ENCODE results near the gene TOR4A.

TOR4A gene

DNA sequence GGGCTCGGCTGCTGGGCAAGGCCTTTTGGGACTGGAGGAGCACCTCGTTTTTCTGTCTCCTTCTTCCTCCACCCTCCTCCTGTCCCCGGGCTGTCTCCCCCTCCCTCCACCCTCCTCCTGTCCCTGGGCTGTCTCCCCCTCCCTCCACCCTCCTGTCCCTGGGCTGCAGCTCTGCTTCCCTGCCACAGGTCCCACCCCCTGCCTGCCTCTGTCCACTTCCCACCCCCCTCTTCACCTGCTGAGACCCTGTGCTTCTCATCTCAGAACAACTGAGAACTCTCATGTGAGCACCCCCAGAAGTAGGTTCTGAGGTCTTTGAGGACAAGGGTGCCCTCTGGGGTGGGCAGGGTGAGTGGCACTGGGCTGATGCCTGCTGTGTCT, 5.8 kb upstream of the TOR4A start:
- no peak for DNase-seq (ENCODE audit: low read depth)

DNA sequence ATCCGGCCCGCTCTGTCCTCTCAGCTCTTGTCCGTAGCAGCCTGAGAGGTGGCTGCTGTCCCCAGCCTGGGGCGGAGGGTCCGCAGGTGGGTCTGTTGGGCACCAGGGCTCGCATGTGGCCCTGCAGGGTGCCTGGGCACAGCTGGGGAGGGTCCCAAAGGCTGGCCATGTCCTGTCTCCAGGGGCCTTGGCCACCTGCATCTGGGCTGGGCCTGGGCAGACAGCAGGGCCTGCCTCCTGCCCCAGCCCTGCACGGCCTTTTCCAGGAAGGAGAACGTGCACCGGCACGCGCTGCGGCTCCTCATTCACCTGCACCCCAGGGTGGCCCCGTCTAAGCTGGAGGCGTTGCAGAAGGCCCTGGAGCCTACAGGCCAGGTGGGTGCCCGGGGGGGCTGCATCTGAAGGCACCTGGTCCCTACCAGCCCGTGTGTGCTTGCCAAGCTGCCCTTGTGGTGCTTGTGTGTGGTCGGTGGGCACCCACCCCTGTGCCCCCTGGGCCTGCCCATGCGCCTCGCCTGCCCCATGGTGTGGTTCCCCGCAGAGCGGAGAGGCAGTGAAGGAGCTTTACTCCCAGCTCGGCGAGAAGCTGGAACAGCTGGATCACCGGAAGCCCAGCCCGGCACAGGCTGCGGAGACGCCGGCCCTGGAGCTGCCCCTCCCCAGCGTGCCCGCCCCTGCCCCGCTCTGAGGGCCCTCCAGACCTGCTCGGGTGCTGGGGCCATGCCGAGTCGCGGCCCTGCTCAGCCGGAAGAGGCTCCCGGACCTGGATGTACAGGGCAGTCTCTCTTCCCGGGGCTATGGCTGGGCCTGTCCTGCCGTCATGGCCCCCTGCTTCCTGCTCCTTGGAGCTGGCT, 5.1 kb upstream of the TOR4A start:
- no peak for DNase-seq (ENCODE audit: low read depth)

DNA sequence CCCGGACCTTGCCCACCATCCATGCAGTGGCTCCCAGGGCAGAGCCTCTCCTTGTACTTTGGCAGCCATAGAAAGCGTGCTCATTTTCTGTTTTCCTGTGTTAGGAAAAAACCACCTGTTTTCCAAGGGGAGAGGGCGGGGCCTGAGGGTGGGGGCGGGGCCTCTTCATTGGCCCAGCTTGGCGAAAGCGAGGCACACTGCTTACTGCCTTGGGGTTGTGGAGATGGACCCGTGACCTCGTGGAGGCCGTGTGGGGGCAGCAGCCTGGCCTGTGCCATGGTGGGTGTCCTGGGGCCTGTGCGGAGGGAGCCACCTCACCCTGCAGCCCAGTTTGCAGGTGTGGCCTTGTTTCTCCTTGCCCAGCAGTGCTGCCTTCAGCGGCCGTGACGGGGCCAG, 4.4 kb upstream of the TOR4A start:
- DNase-seq (ENCODE audit: low read depth): no peak

DNA sequence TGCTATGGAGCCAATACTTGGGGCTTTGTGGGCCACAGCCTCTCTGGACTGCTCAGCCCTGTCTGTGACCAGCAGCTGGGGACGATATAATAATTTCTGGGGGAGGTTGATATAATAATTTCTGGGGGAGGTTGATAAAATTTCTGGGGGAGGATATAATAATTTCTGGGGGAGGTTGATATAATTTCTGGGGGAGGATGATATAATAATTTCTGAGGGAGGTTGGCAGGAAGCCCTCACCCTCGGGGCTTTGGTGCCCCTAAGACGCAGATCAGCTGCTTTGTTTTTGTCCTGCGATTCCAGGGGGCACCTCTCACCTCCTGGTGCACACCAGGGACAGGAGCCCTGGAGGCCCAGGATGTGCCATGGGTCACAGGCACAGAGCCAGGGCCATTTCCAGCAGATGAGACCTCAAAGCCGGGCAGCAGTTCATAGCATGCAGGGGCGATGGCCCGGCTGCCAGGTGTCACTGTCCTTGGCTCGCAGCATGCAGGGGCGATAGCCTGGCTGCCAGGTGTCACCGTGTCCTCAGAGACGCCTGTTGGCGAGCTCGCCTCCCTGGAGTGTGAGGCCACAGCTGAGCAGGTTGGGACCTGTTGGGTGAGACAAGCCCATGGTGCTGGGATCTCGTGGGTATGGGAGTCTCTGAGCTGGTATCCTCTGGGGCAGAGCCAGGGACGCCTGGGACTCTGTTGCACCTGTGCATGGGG, 3.8 kb upstream of the TOR4A start:
- no peak for DNase-seq (ENCODE audit: low read depth)

DNA sequence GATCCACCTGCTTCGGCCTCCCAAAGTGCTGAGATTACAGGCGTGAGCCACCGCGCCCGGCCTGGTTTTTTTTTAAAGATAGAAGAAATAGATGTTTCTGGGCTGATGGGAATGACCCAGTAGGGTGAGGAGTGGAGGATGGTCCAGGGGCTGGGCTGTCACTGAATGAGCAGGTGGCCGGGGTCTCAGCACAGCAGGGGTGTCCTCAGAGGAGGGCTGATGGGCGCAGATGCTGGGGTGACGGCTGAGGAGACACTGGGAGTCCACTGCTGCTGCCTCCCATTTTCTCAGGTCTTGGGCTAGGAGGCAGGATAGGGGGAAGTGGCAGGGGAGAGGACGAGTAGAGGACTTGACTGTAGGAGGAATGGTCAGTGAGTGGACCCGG, 2.3 kb upstream of the TOR4A start:
- no peak for DNase-seq (ENCODE audit: low read depth)

DNA sequence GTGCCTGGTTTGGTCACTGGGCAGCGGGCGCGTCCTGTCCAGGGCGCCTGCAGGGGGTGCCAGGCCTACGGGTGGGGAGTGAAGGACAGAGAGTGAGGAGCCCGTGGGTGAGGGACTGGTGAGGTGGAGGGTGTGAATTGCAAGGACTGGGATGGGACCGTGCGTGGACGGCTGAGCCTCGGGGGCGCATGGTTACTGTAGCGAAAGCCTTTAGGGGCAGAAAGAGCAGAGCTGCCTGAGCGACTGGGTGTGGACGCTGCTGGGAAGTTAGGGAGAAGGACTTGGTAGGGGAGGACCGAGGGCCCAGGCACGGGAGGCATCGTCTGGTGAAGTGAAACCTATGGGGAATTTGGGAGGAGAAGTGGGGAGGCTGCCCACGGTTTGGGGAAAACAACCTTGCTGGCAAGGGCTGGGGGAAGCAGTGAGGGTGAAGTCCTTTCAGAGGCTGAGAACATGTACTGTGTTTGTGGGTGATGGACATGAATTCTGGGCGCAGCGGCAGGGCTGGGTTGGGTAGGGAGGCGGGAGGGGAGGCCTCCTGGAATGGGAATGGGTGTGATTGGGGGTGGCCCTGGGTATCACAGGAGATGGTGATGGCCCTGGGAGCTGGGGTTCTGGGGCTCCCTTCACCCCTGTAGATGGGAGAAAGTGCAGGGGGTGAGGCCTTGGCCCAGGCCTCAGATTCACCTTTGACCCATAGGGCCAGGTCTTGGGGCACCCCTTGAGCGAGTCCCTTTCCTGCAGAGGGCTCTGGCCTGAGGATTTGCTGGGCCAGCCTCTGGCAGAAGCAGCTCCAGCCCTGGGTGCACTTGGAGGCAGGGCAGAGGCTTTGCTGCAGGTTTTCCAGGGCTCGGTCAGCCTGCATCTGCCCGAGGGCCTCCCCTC, 1.7 kb upstream of the TOR4A start:
- no peak for DNase-seq (ENCODE audit: low read depth)

DNA sequence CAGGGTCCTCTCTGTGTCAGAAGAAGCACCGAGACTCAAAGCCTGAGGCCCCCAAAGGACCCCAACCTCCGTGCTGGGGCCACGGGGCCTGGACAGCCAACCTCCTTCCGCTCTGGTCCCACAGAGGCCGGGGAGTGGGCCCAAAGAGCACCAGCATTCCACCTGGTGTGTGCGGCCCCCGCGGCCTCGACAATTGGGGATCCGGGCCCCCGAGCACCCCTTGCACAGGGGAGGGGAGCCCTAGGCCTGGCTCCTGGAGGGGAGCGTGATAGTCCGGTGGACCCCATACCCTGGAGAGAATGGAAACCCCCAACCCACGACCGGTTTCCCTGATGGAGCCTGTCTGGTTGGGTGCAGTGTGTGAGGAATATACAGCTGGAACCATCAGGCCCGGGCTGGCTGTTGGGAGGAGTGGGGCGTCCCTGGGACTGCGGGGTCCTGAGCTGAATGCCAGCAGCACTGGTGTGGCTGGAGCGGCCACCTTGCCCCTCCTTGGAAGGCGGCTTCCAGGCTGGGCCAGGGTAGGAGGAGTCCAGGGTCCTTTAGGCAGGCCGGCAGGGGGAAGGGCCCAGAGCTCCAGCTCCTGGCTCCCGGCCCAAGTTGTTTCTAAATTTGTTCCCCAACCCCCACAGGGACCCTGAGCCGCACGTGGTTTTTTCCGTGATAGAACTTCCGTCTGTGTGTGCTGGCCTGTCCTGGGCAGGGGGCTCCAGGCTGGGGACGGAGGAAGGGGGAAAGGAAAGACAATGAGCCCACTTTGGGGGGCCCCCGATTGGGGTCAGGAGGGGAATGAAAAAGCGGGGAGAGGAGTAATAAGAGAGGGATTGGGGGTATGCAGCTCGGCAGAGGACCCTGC, 825 bp upstream of the TOR4A start:
- no peak for DNase-seq (ENCODE audit: low read depth)

DNA sequence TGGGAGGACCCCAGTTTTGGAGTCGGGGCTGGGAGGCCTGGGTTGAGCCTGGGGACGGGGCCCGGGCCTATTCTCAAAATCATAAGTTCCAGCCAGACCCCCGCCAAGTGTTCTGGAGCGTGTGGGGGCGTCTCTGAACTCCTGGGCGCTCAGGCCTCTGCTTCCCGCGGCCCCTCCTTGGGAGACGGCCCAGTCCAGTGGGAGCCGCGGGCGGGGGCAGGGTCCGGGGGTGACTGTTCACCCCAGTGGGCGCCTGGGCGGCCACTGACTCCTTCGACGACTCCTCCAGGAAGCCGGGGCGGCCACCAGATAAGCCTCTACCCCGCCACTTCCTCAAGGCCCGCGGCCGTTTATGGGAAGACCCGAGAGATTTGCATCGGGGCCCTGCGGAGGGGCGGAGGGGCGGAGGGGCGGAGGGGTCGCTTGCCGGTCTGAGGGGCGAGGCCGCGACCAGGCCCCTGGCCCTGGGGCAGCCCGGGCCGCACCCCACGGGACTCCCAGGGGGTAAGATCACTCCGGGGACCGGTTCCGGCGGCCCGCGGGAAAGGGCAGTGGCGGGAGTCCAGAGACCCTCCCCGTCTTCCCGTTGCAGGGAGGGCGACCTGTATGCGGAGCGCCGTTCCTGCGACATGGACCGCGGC, 655 bp downstream of the TOR4A start:
- DNase-seq (ENCODE audit: low read depth): no peak

DNA sequence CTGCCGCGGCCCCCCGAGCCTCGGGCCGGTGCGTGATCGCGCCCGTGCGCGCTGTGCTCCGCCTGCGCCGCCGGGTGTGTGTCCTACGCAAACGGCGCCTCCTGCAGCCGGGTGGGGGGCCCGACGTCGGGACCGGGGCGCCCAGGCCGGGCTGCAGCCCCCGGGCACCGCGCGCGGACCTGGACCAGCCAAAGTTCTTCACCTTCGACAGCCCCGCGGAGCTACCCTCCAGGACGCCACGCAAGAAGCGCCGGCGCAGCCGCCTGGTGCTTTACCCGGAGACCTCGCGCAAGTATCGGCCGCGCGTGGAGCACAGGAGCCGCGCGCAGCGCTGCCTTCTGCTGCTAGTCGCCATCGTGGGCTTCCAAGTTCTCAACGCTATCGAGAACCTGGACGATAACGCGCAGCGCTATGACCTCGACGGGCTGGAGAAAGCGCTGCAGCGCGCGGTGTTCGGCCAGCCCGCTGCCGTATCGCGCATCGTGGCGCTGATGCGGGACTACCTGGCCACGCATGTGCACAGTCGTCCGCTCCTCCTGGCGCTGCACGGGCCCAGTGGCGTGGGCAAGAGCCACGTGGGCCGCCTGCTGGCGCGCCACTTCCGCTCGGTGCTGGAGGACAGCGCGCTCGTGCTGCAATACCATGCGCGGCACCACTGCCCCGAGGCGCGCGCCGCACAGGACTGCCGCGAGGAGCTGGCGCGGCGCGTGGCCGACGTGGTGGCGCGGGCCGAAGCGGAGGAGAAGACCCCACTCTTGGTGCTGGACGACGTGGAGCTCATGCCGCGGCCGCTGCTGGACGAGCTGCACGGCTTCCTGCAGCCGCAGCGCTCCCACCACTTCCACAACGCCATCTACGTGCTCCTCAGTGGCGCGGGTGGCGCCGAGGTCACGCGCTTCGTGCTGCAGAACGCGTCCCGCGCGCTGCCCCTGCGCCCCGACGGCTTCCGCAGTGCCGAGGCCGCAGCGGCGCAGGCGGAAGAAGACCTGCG, 1.5 kb downstream of the TOR4A start:
- DNase-seq (ENCODE audit: low read depth): no peak

DNA sequence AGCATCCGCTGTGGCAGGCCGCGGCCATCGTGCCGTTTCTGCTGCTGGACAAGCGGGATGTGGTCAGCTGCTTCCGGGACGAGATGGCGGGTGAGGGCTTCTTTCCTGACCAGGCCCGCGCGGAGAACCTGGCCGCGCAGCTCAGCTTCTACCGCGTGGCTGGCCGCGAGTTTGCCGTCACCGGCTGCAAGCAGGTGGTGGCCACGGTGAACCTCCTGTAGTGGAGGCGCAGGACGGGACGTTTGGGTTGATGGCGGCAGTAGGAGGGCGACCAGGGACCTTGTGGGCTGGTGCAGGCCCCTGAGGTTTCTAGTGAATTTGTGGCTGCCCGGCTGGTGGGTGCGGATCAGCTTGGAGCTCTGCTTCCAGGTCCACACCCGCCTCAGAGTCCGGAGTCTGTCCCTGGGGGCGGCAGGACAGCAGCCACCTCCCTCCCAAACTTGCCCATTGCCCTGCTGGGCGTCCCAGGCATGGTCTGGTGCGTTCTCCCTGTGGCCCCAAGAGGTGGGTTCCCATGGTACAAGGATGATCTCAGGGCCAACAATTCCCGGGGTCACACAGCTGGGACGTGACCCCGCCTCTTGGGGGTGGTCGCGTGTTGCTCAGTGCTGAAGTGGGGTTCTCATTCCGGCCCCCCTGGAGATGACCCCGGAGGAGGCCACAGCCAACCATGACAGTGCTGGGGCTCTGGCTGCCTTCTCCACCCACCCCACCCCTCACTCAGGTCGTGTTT, 2.4 kb downstream of the TOR4A start:
- no peak for DNase-seq (ENCODE audit: low read depth)

DNA sequence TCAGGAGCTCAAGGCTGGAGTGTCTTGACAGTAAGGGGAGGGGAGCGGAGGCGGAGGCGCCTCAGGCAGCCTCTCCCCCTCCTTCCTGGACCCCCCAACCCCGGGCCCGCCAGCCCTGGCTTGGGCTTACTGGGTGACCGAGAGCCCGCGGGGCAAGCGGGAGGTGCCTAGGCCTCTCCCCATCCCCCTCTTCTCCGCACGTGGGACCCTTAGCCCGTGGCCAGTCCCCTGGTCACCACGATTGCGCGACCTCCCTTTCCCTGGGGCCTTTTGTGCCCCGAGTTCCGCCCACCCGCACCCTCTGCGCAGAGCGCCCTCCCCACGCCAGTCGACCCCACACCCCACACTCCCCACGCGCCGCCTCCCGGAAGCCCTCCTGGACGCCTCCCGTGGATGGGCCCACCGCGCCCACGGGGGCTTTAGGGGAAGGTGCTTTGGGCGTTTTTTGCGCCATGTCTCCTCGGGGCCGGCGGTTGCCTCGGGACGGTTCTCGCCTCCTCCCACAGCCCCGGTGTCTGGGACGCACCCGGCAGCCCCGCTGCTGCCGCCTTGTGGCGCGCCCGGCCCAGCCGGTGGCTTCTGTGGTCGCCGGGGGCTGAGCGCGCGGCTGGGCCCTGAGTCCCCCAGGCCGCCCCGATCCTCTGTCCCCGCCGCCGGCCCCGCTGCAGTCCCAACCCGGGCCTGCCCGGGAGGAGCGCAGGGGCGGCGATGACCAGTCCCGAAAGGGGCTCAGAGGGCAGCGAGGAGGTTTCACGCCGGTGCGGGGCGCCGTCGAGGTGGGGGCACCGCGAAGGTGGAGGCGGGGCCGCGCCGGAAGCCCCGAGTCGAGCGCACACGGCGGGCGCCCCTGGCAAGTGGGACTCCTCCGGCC, 3.2 kb downstream of the TOR4A start:
- no peak for DNase-seq (ENCODE audit: low read depth)

DNA sequence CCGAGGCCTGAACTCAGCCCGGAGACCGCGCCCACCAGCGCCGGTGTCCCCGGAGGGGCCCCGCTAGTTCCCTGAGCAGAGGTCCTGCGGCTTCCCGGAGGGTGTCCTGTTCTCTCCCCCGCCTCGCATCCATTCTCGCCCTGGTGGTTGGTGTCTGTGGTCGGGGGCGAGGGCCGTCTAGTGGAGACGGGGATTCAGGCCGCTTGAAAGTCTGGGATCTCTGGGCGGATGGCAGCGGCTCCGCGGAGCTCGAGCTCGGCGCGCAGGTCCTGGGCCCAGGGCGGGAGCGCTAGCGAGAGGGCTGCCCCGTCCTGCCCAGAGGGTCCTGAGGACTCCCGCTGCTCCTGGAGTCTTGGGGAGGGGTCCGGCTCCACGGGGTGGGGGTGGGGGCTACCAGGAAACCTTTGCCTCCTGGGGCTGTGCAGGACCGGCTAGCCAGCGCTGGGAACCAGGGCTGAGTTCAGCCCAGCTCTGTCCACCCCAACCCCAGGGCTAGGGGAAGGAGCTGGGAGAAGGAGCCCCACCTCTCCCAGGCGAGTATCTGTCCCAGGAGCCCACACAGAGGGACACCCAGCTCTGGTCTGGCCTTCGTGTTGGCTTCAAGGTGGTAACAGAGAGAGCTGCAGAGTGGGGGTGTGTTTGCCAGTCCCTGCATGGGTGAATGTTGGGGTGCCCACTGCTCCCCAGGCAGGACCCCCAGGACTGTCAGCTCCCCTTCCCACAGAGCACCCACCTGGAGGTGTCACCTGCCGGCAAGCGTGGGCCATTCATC, 4.0 kb downstream of the TOR4A start:
- DNase-seq (ENCODE audit: low read depth): no peak

DNA sequence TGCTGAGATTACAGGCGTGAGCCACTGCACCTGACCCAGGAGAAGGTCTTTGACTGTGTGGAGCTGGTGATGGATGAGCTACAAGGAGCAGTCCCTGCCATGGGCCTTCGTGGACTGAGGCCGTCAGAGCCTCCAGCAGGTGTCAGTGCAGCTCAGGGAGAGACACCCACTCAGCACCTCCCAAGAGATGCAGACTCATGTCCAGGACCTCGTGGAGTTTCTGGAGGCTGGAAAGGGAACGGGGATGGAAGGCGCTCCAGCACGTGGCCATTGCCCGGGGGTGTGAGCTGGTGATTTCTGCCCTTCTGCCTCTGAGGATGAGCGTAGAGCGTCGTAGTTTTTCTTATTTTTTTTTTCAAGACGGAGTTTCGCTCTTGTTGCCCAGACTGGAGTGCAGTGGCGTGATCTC, 9.5 kb downstream of the TOR4A start:
- DNase-seq (ENCODE audit: low read depth): no peak

DNA sequence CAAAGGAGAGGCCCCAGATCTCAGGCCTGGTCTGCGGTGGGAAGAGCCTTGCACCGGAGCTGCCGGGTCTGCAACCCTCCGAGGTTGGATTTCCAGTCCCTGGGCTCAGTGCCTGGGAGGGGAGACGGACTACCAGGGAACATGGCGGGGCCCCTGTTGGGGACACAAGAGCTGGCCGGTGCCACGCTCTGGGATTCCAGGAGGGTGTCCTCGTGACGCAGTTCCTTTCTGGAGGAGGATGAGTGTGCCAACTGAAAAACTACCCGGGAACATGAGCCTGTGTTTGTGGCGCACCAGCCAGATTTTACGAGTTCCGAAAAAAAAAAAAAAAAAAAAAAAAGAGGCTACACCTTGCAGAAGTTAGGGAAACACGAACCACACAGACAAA, 15.6 kb downstream of the TOR4A start:
- no peak for DNase-seq (ENCODE audit: low read depth)

DNA sequence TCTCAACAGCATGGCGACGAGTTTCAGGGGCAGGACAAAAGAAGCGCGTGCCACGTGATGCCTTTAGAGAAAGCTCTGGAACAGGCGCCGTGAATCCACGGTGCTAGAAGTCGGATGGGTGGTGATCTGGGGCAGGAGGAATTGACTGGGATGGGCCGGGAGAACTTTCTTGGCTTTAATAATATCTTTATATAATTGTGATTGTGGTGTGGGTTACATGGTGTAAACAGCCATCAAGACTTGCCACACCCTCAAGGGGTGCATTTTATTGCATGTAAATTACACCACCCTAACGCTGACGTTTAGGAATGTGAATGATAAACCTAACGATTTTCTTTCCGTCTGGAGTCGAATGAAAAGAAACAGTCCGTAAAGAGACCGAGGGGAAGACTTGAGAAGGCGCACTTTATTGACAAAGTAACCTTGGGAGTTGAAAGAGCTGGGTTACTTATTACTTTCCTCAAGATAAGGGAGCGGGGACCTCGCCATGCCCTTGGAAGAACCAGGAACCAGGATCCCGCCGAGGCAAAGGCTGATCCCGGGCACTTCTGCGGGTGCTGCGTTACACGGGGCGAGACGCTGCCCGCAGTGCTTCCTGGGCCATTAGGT, 16.1 kb downstream of the TOR4A start:
- DNase-seq (ENCODE audit: low read depth): no peak

DNA sequence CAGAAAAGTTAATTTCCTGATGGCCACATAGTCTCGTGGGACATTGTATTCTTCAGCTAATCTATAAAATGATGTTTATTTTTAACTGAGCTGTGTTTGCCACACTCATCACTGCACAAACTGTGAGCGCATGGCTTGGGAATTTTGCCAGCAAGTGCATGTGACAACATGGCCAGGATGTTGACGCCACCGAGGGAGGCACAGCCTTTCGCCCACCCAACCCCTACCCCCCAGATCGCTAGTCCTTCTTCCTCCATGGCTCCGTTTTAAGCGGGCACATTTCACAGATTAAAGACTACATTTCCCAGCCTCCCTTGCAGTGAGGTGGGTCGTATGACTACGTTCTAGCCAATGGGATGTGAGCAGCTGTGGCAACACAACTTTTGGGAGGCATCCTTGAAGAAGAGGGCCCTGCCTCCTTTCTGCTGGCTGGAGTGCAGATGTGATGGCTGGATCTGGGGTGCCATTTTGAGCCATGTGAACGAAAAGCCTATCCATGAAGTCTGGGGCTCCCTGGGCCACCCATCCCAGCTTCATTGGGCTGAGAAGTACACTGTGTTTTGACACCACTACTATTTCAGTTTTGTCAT, 16.7 kb downstream of the TOR4A start:
- no peak for DNase-seq (ENCODE audit: low read depth)

Measured in activated T-cell treated with anti-CD3 and anti-CD28 coated beads for 48 hours (primary cell).